H54 (cell line): ENCODE data around the gene MACROD2.
"Not testable (repeated sequence)": the region's sequence is repeated elsewhere in the genome, so short reads cannot be mapped to it uniquely, and the experiment has no call there.

Source experiments
- DNase-seq: peaks from one replicate; pipeline ENCODE4 v3.0.0; 2011; ENCODE audit warnings: low spot score, mixed read lengths; ENCODE audit not compliant: insufficient read length
- FAIRE-seq: peaks from 3 replicates; lab custom pipeline; 2011; peaks lifted over from hg19 to GRCh38; lab: Jason Lieb, UNC
- POLR2A ChIP-seq: IDR thresholded peaks from 2 replicates; pipeline ENCODE4 v1.6.1; 2011; ENCODE audit warnings: low read depth, mild to moderate bottlenecking, low read length

MACROD2 gene

DNA sequence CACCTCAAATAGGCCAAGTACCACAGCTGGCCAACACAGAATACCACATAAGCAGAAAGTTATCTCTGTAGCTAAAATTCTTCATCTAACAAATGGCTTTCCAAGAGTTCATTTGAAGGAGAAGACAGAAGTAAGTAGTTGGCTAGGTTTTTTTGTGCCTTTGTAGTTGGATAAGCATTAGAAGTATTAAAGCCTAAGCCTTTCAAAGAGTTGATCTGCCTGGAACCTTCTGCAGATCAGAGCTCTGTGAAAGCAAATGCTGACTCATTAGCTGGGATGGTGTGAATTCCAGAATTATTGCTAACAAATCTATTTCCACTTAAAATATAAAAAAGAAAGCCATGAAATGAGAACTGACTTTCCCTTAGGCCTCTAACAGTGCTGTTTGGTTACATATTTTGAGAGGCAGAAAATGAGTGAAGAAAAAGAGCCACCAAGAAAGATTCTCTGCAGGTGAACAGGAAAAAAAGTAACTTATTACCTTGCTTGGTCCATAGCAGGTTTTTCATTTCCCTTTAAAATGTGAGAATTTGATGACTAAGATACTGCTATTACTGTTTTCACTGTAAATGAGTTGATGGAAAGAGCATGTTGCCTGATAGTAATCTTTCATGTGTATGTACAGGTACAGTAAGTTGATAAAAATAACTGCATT lies 1105.3 kb downstream of the MACROD2 start:
- DNase-seq (no peak), FAIRE-seq (no peak)
- TF ChIP-seq POLR2A = no peak

DNA sequence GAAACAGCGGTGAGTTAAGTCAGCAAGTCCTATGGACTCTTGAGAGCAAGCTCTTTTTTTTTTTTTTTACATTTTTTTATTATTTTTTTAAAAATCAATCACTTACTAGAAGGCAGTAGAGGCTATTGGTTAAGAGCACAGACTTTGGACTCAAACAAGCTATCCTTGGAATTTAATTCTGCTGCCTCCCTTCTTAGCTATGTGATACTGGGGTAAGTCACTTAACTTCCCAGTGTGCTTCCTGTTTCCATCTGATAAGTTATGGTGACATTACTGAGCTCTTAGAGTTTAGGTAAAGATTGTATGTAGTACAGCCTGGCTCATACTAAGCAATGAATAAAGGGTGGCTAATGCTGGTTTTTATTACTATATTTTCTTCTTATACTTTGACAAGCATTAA lies 1112.6 kb downstream of the MACROD2 start:
- no peak for TF ChIP-seq POLR2A
- no peak for FAIRE-seq

GRCh38 chr20:15109494-15109893 lies 1114.2 kb downstream of the MACROD2 start:
- FAIRE-seq (no peak), DNase-seq (no peak)
- no peak for TF ChIP-seq POLR2A

More for the DNA sequence above, 1112.6 kb downstream of the MACROD2 start:
- DNase-seq = no peak

DNA sequence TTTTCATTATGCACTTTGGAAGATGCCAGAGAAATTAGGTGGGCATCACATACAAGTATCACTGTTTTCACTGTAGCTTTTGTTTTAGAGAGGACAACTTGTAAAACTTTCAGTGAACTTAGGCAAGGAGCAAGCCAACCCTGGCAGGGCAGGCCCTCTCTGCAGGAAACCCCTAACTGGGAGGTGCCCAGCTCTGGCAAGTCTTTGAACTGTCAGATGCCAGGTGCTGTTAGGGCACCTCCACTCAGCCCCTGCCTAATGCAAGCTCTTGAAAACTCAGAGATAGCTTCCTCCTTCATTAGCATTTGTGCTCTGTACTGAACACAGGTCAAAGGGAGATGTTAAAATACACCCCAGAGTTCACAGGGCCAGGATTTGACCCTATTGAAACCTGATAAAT lies 1116.3 kb downstream of the MACROD2 start:
- no peak for DNase-seq
- FAIRE-seq = no peak
- no peak for TF ChIP-seq POLR2A

DNA sequence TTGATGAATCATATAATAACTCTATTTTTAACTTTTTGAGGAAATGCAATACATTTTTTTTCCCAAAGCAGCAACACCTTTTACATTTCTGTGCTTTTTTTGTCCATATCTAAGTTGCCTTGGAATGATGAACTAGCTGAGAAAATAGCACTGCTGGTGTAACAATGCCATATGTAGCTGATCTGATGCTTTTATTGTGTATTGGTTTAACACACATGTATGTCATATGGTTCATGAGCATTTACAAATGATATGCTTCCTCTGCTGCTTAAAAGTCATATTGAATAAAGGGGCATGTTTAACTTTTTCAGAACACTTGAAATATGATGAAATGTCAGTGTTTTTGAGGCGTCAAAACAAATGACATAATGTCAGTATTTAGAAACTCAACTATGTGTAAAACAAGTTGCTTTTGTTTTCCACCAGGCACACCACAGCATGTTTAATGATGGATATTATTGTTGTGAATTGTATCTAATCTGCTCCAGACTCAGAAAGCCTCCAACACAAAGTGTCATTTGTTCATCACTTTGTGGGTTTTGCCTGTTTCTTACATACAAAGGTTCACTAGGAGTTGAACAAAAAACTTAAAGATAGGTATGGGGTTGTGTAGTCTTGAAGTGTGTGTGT lies 1117.9 kb downstream of the MACROD2 start:
- no peak for TF ChIP-seq POLR2A
- DNase-seq = no peak
- no peak for FAIRE-seq

DNA sequence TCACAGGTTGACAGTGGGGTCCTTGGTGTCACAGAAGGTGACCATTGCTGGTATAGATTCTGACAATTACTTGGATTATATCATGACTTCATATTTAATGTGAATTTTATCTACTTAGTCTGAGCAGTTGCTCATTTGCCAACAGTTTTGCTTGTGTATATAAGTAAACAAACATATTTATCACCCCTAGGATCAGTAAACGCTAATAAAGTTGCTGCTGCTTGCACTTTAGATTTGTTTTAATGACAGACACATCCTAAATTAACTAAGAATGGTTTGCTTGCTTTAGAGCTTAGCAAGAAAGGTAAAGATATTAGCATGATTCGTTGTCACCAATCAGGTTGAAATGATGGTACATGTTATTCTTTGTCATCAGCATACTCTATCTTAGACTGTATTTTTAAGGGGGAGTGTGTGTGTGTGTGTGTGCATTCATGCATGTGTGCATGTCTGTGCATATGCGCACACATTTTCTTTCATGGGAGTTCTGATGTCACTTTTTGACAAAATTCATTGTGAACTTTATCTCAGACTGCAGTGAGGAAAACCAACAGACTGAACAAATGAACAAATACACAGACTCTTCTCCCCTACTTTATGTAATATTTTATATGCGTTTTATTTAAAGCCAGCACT lies 1124.7 kb downstream of the MACROD2 start:
- FAIRE-seq = no peak
- DNase-seq = no peak
- no peak for TF ChIP-seq POLR2A

- no peak for TF ChIP-seq POLR2A
- no peak for FAIRE-seq
- no peak for DNase-seq
Measured at GRCh38 chr20:15122613-15123012, 1127.3 kb downstream of the MACROD2 start.

- DNase-seq = no peak
- no peak for FAIRE-seq
- TF ChIP-seq POLR2A = no peak
Measured at GRCh38 chr20:15131176-15131575, 1135.9 kb downstream of the MACROD2 start.

DNA sequence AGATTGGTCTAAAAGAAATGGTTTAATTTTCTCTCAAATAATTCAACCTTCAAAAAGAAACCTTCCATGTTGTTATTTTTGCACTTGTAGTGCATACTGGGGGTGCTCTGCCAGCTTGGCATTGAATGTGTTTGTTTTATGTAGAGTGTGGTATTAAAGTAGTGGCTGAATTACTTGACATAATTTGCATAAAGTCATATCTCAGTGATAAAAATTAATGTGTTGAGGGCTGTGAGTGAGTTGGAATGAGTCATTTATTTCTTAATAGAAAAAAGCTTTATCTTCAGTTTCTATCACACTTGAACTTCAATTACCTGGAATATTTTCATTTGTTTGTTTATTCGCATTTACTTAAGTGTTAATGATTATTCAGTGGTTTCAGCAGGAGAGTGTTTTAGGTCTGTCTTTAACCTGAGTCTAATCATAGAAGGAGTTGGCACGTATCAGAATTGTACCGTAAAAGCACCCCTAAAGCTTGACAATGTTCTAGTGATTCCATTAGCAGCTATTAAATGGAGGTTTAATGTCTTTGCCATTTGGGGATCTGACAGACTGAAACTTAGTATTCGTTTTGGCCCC lies 1143.3 kb downstream of the MACROD2 start:
- no peak for TF ChIP-seq POLR2A
- no peak for DNase-seq
- no peak for FAIRE-seq

- no peak for TF ChIP-seq POLR2A
- no peak for FAIRE-seq
- DNase-seq = no peak
Measured at GRCh38 chr20:15139522-15139921, 1144.2 kb downstream of the MACROD2 start.

DNA sequence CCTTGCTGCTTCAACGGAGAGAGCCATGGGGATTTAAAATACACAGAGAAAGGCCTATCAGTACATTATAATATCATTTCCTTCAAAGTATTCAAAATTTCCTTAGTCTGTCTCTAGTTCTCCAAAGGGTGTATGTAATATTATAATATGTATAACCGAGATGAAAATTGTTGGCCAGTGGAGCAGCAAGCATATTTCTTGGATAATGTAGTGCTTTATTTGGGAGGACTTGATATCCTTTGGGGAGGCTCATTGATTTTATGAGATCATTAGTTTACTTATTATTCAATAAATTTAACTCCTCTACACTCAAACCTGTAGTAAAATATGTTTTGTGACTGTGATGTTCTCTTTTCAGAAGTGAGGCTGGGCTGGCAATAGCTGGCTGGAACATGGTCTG lies 1145.0 kb downstream of the MACROD2 start:
- no peak for DNase-seq
- no peak for TF ChIP-seq POLR2A
- FAIRE-seq = no peak

DNA sequence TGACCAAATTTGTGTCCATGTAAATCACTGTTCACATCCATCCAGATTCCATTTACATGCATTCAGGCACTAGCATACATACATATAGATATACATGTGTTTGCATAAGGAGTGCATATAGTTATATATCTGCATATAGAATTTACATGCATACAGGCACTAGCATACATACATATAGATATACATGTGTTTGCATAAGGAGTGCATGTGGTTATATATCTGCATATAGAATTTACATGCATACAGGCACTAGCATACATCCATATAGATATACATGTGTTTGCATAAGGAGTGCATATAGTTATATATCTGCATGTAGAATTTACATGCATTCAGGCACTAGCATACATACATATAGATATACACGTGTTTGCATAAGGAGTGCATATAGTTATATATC lies 1145.6 kb downstream of the MACROD2 start:
- not testable (repeated sequence) for DNase-seq, FAIRE-seq

DNA sequence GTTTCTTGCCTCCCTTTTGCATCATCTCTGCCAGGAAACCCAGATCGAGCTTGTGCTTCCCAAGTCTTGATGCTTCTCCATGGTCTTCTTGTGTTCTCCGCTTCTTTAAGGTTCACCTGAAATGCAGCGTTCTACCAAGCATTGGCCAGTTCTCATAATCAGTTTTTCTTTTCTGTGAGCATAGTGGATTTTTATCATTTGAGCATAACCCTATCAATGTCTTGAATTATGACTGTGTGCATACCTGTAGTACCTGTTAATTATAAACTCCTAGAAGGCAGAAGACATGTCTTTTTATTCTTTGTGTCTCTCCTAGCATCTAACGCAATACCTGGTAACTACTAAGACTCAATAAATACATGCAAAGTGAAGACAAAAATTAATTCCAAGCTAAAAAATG lies 1146.5 kb downstream of the MACROD2 start:
- no peak for DNase-seq

DNA sequence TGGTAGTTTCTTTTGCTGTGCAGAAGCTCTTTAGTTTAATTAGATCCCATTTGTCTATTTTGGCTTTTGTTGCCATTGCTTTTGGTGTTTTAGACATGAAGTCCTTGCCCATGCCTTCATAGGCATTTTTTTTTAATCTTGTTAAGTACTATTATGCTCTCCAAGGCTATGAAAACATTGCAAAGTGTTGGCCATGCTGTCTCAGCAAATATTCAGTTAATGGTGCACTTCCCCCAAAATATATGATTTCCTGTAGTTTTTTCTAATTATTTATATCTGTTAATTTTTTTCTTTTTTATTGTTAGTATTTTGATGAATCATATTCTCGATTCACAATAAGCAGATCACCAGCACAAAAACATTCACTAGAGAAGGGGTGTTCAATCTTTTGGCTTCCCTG lies 1148.2 kb downstream of the MACROD2 start:
- DNase-seq = no peak
- FAIRE-seq = no peak
- no peak for TF ChIP-seq POLR2A

More for the DNA sequence above, 1146.5 kb downstream of the MACROD2 start:
- no peak for FAIRE-seq
- no peak for TF ChIP-seq POLR2A

GRCh38 chr20:15144916-15145315 lies 1149.6 kb downstream of the MACROD2 start:
- no peak for TF ChIP-seq POLR2A
- FAIRE-seq (no peak), DNase-seq (no peak)
